IPS-15b (cell line): Measurements from ENCODE around the gene LRRN4.
A peak's percentile ranks its signal among the peaks of the same experiment; 100 is the strongest.
"Not testable (repeated sequence)": the region's sequence is repeated elsewhere in the genome, so short reads cannot be mapped to it uniquely, and the experiment has no call there.

Experiments
- H3K27me3 ChIP-seq: one replicate; pipeline ENCODE4 v1.6.1; 2013; ENCODE audit warnings: low read length; ENCODE audit not compliant: control insufficient read depth, insufficient read depth
- H3K36me3 ChIP-seq: one replicate; pipeline ENCODE4 v1.6.1; 2013; ENCODE audit warnings: low read length; ENCODE audit not compliant: control insufficient read depth, insufficient read depth
- H3K4me1 ChIP-seq: one replicate; pipeline ENCODE4 v1.6.1; 2013; ENCODE audit warnings: mild to moderate bottlenecking, low read length; ENCODE audit not compliant: control insufficient read depth, insufficient read depth
- H3K4me3 ChIP-seq: one replicate; pipeline ENCODE4 v1.5.1; 2013; ENCODE audit warnings: low read depth, low read length
- H3K9ac ChIP-seq: one replicate; pipeline ENCODE4 v1.6.1; 2013; ENCODE audit warnings: low read depth, mild to moderate bottlenecking, low read length
- H3K9me3 ChIP-seq: one replicate; pipeline ENCODE4 v1.6.1; 2013; ENCODE audit warnings: mild to moderate bottlenecking, low read length; ENCODE audit not compliant: control insufficient read depth, insufficient read depth

LRRN4 gene

DNA sequence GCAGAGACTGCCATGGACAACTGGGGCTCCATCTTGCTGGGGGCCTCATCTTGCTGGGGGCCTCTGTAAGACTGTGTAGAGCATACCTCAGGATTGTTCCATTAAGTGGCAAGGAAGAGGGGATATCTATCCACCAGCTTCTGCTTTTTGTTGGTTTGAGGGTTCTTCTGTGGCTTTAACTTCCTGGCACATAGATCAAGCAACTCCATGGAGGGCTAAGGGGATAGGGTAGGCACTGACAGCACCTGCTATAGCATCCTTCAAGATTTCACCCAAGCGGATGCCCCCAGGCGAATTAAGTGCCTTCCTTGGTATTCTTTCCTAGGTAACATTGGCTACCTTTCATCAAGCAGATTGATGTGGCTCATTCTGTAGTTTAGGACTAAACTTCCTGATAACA lies 3.8 kb upstream of the LRRN4 start:
- H3K36me3 ChIP-seq: no peaks in the 10 kb centered on the region
- H3K4me3 ChIP-seq: no peak overlapping the region
- peaks cover 6% of the 10 kb centered on the region for H3K4me1 ChIP-seq
- H3K9me3 ChIP-seq: no peaks in the 10 kb centered on the region
- H3K9ac ChIP-seq: no peak overlapping the region
- peaks cover 17% of the 10 kb centered on the region for H3K27me3 ChIP-seq

DNA sequence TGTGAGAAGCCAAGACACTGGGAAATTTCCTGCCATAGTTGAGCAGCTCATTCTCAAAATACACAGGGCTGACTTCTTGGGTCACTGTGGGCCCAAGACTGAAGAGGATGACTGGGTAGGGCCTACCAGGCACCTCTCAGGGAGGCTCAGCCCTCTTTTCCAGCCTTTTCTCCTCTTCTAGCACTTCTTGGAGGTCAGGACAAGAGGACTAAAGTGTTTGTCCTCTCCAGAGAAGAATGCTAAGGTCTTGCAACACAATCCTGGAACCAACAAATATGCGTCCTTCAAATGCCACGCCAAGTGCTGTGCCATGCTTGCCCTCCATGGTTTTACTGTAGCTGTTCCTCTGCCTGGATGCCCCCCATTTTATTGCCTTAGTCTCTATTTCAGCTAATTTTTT lies 3.3 kb upstream of the LRRN4 start:
- Histone ChIP-seq H3K4me3 (no peak overlapping the region), H3K4me1 (peaks cover 6% of the 10 kb centered on the region), H3K27me3 (peaks cover 23% of the 10 kb centered on the region), H3K9ac (no peak overlapping the region), H3K36me3 (no peaks in the 10 kb centered on the region), H3K9me3 (no peaks in the 10 kb centered on the region)

DNA sequence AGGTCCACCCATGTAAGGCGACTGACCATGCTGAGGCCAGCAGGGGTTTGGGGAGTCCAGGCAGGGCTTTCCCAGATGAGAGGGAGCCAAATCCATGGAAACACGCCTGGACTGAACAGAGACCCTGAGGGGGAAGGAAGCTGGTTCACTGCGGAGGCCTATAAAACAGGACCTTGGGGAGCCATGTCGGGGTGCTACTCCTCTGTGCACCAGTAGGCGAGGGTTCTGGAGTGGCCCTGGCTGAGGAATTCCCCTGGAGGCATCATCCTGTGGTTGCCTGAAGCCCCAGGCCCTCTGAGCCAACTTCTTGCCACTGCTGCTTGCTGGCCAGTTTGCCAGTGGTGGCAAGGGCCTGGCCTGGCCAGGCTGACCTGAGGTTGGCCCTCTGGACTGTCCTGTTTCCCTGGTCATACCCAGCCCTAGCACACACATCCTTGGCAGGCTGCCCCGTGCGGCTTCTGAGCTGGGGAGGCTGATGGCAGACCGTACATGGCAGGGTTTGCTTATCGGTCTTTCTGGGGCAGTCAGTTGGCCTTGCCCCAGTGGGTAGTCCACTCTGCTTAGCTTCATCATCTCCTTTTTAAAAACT lies 2.2 kb upstream of the LRRN4 start:
- peaks cover 33% of the 10 kb centered on the region for H3K27me3 ChIP-seq
- no peaks in the 10 kb centered on the region for H3K9me3 ChIP-seq
- H3K9ac ChIP-seq: no peak overlapping the region

DNA sequence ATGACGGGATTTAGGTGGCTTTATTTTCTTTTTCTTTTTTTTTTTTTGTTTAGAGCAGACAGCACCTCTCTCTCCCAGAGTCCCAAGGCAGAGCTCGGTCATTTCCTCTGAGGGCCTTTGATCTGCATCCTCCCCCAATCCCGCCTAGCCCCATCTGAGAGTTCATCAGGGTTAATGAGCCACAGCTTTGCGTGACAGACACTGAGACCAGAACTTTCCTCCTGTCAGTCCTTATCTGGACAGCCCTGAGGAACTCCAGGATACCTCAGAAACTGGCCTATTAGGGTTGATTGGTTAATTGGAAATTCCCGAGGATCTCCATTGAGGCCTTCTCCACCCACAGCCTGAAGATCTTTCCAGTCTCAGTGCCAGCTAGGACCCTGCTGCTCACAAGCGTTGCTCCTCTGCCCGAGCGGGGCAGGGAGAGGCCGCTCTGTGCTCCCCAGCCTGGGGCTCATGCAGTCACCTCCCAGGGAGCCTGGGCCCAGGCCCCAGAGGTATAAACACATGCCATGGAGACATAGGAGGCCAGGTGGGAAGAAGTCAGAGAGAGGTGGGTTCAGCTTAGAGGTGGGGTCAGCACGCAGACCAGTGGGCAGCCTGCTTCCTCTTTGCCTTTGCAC lies 1.4 kb upstream of the LRRN4 start:
- no peaks in the 10 kb centered on the region for H3K36me3 ChIP-seq

More for the DNA sequence above, 2.2 kb upstream of the LRRN4 start:
- peaks cover 11% of the 10 kb centered on the region for H3K4me1 ChIP-seq
- no peak overlapping the region for H3K4me3 ChIP-seq
- H3K36me3 ChIP-seq: no peaks in the 10 kb centered on the region

DNA sequence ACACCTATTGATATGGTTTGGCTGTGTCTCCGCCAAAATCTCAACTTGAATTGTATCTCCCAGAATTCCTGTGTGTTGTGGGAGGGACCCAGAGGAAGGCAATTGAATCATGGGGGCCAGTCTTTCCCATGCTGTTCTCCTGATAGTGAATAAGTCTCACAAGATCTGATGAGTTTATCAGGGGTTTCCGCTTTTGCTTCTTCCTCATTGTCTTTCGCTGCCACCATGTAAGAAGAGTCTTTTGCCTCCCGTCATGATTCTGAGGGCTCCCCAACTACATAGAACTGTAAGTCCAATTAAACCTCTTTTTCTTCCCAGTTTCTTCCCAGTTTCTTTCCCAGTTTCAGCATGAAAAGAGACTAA lies 810 bp upstream of the LRRN4 start:
- not testable (repeated sequence) for H3K9ac ChIP-seq, H3K4me3 ChIP-seq, H3K9me3 ChIP-seq, H3K36me3 ChIP-seq
- H3K27me3 ChIP-seq: peaks cover 47% of the 10 kb centered on the region
- H3K4me1 ChIP-seq: peaks cover 11% of the 10 kb centered on the region

More for the DNA sequence above, 1.4 kb upstream of the LRRN4 start:
- Histone ChIP-seq H3K4me3 (no peak overlapping the region), H3K4me1 (peaks cover 11% of the 10 kb centered on the region), H3K9ac (no peak overlapping the region), H3K27me3 (peaks cover 41% of the 10 kb centered on the region), H3K9me3 (no peaks in the 10 kb centered on the region)

DNA sequence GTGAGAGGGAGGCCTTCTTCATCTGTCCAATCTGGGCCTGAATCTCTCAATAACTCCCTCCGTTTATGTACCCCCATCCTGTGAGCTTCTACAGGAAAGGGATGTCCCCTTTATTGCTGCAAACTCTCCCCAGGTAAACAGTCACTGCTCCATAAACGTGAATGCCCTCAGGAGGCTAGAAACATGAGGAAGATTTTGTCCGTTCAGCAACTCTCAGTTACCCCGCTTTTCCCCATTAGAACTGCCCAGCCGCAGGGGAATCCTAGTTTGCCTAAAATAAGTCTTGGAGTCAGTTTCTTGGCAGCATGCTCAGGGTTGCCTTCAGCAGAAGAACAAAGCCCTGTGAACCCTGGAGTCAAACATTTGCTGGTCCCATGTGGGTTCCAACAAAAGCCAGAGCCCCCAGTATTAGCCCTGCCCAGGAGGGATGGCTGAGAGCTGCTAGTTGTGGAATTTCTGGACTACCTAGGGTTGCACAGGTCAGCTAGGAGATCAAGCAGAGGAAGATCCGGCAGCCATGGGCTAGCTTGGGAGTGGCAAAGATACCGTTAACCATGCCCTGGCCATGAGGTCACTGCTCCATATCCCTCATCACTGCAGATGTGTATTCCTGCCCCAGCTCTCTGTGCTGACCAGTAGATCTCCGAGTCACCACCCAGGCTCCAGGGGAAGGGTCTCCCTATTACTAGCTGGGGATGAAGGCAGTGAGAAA lies 640 bp downstream of the LRRN4 start:
- Histone ChIP-seq H3K9ac (no peak overlapping the region), H3K4me1 (peaks cover 11% of the 10 kb centered on the region), H3K9me3 (no peaks in the 10 kb centered on the region), H3K4me3 (peak overlapping the region; percentile 44), H3K36me3 (no peaks in the 10 kb centered on the region), H3K27me3 (peaks cover 48% of the 10 kb centered on the region)

DNA sequence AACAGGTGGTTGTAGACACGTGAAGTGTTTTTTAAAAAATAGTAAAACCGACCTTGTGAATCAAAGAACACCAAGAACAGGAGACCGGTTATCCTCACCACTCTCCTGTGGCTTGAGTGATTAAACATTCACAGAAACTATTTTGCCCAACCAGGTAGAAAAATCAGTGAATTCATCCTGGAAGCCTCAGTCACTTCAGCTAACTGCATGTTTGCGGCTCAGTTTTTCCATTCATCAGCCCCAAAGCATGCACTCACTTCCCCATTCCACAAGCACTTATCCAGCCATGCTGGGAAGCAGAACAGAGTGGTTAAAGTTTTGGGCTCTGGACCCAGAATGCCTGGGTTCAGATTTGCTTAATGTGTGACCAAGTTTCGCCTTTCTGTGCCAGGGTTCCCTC lies 2.4 kb downstream of the LRRN4 start:
- Histone ChIP-seq H3K36me3 (no peaks in the 10 kb centered on the region), H3K4me3 (peak overlapping the region; percentile 44), H3K4me1 (peaks cover 11% of the 10 kb centered on the region), H3K9me3 (no peaks in the 10 kb centered on the region), H3K9ac (no peak overlapping the region), H3K27me3 (peaks cover 48% of the 10 kb centered on the region)

DNA sequence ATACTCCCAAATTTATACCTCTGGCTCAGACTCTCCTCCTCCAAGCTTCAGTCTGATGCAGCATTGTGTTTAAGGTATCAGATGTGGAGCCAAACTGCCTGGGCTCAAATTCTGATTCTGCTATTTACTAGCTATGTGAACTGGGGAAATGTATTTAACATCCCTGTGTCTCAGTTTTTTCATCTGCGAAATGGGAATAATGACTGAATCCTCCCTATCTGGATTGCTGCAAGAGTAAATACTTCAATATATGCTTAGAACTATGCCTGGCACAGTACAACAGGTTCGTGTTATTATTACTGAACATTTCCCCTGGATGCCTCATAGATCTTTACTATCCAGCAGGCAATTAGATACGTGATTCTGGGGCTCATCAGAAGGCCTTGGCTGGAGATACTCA lies 5.5 kb downstream of the LRRN4 start:
- Histone ChIP-seq H3K9ac (no peak overlapping the region), H3K9me3 (no peaks in the 10 kb centered on the region), H3K4me1 (peaks cover 5% of the 10 kb centered on the region), H3K4me3 (no peak overlapping the region), H3K36me3 (no peaks in the 10 kb centered on the region), H3K27me3 (peaks cover 38% of the 10 kb centered on the region)

DNA sequence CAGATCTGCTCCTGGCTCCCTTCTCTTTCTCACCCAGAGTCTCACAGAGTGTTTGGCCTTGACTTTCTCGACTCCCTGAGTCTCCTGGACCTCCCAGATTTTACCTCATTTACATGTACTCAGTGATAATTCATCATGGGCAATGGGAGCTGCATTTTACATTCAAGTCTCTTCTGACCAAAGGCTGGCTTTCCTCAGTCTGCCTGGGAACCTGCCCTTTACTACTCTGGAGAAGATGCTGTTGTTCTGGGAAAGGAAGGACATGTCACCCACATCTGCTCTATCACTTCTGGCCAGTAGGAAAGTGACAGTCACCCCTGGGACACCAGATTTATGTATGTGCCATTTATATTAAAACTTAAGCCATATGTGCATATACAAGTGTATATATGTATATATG lies 7.4 kb downstream of the LRRN4 start:
- Histone ChIP-seq H3K27me3 (peaks cover 18% of the 10 kb centered on the region), H3K4me3 (no peak overlapping the region), H3K36me3 (peaks cover 1% of the 10 kb centered on the region), H3K9me3 (no peaks in the 10 kb centered on the region), H3K4me1 (peaks cover 4% of the 10 kb centered on the region), H3K9ac (no peak overlapping the region)

DNA sequence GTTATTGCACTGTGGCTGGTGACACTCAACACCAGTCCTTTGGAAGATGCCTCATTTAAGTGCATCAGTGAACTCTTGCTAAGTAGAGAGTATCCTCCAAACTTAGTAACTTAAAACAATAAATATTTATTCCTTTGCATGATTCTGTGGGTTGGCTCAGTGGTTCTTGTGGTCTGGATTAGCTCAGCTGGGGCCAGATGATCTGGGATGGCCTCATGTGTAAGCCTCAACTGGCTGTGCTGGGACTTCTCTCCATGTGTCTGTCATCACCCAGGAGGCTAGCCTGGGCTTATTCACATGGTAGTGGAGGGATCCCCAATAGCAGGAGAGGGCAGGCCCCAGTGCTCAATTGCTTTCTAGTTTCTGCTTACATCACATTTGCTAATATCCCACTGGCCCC lies 8.3 kb downstream of the LRRN4 start:
- Histone ChIP-seq H3K4me3 (no peak overlapping the region), H3K9ac (no peak overlapping the region), H3K9me3 (no peaks in the 10 kb centered on the region), H3K27me3 (peaks cover 10% of the 10 kb centered on the region), H3K36me3 (peaks cover 7% of the 10 kb centered on the region), H3K4me1 (no peaks in the 10 kb centered on the region)

DNA sequence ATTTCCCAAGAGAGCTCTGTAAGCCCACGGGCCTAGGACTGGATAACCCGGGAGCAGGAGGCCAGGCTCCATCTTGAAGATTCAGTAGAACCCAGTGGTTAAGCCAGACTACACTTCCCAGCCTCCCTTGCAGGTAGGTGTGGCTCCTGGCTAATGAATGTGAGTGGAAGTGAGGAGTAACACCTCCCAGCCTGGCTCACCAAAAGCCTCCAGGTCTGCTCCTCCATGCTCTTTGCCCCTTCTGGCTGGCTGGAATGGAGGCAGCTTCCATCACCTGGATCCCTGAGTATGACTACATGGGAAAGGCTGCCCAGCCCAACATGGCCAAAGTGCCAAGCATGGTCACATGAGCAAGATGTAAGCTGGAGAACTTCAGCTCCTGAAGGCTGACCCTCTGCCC lies 9.7 kb downstream of the LRRN4 start:
- Histone ChIP-seq H3K9me3 (no peaks in the 10 kb centered on the region), H3K4me3 (no peak overlapping the region), H3K27me3 (no peaks in the 10 kb centered on the region), H3K9ac (no peak overlapping the region), H3K4me1 (no peaks in the 10 kb centered on the region), H3K36me3 (peaks cover 7% of the 10 kb centered on the region)

DNA sequence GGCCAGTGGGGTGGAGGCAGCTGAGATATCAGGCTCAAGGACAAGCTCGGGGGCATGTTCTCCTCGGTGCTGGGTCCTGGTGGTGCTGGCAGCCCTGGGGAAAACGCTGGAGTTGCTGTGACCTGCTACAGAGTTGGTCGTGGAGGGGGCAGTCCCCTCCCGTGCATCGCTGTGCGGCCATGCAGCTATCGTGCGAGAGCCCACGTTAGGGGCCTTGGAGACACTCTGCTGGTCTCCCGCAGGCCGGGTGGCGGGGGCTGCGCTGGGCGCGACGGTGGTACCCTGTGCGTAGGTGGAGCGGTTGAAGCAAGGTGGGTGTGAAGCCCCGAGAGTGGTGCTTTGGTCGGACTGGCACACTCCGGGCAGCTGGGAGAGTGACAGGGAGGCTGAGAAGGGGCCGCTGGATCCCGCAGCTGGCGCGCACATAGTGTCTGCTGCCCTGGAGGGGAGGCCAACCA lies 12.0 kb downstream of the LRRN4 start:
- peaks cover 7% of the 10 kb centered on the region for H3K36me3 ChIP-seq
- peaks cover 3% of the 10 kb centered on the region for H3K4me1 ChIP-seq

More for the DNA sequence above, 12.0 kb downstream of the LRRN4 start:
- Histone ChIP-seq H3K9ac (no peak overlapping the region), H3K27me3 (no peaks in the 10 kb centered on the region), H3K4me3 (no peak overlapping the region), H3K9me3 (no peaks in the 10 kb centered on the region)
